GM19455 (cell line): Measurements from ENCODE around the gene ZDHHC11.
"Not testable (repeated sequence)": the region's sequence is repeated elsewhere in the genome, so short reads cannot be mapped to it uniquely, and the experiment has no call there.

Experiments used
- ATAC-seq: cut with Tn5 transposase; IDR thresholded peaks from one replicate; pipeline ENCODE4 v1.9.1; 2021; ENCODE audit not compliant: unreplicated experiment

Gene ZDHHC11

GRCh38 chr5:816176-816575 lies 34.6 kb downstream of the ZDHHC11 start:
- no peak for ATAC-seq

- no peak for ATAC-seq
Observed at GRCh38 chr5:815449-815848, 35.3 kb downstream of the ZDHHC11 start.

GRCh38 chr5:813575-813974 lies 37.2 kb downstream of the ZDHHC11 start:
- not testable (repeated sequence) for ATAC-seq

GRCh38 chr5:811384-811783 lies 39.4 kb downstream of the ZDHHC11 start:
- ATAC-seq, result not testable (repeated sequence)

GRCh38 chr5:807719-808514 lies 42.9 kb downstream of the ZDHHC11 start:
- ATAC-seq, result not testable (repeated sequence)

- ATAC-seq, result no peak
Observed at GRCh38 chr5:801472-801871, 49.3 kb downstream of the ZDHHC11 start.

- not testable (repeated sequence) for ATAC-seq
Observed at GRCh38 chr5:801055-801454, 49.7 kb downstream of the ZDHHC11 start.

- ATAC-seq, result not testable (repeated sequence)
Observed at GRCh38 chr5:798505-799138, 52.2 kb downstream of the ZDHHC11 start.

- not testable (repeated sequence) for ATAC-seq
Observed at GRCh38 chr5:797986-798385, 52.8 kb downstream of the ZDHHC11 start.

- ATAC-seq, result not testable (repeated sequence)
Observed at GRCh38 chr5:795873-796272, 54.9 kb downstream of the ZDHHC11 start.

GRCh38 chr5:794948-795347 lies 55.8 kb downstream of the ZDHHC11 start:
- ATAC-seq, result not testable (repeated sequence)

- ATAC-seq, result not testable (repeated sequence)
Observed at GRCh38 chr5:788703-789102, 62.1 kb downstream of the ZDHHC11 start.

GRCh38 chr5:787857-788233 lies 62.9 kb downstream of the ZDHHC11 start:
- not testable (repeated sequence) for ATAC-seq

GRCh38 chr5:787224-787856 lies 63.4 kb downstream of the ZDHHC11 start:
- ATAC-seq, result not testable (repeated sequence)

- peak; percentile 18 for ATAC-seq
Observed at GRCh38 chr5:785181-785705, 65.5 kb downstream of the ZDHHC11 start.

- ATAC-seq, result peak; percentile 77
Observed at GRCh38 chr5:784428-785177, 66.2 kb downstream of the ZDHHC11 start, which contains the start of gene ZDHHC11B. TSS of gene ZDHHC11B (minus strand) at chr5:784729. CDS start at chr5:766919, 17,810 bp downstream.

- peak; percentile 13 for ATAC-seq
Observed at GRCh38 chr5:783881-784427, 66.8 kb downstream of the ZDHHC11 start.

GRCh38 chr5:783049-783802 lies 67.6 kb downstream of the ZDHHC11 start:
- ATAC-seq, result not testable (repeated sequence)

GRCh38 chr5:782356-782755 lies 68.4 kb downstream of the ZDHHC11 start:
- not testable (repeated sequence) for ATAC-seq

GRCh38 chr5:780571-780970 lies 70.2 kb downstream of the ZDHHC11 start:
- not testable (repeated sequence) for ATAC-seq
